KMS-11 (cell line): ENCODE results near the gene TTLL11.

Experiments used
- H2AFZ ChIP-seq: fragments of 200-600 bp; sonication (generic); 2 replicates; pipeline ENCODE4 v1.6.1; 2016; ENCODE audit warnings: antibody characterized with exemption, mixed run types, low read depth
- H3K27ac ChIP-seq: fragments of 200-600 bp; sonication (generic); 2 replicates; pipeline ENCODE4 v1.6.1; 2016; ENCODE audit warnings: mild to moderate bottlenecking, mixed run types
- H3K27me3 ChIP-seq: fragments of 200-600 bp; sonication (generic); 2 replicates; pipeline ENCODE4 v1.6.1; 2017; ENCODE audit warnings: mild to moderate bottlenecking, low read depth, mixed run types, moderate library complexity; ENCODE audit not compliant: insufficient read depth
- H3K36me3 ChIP-seq: fragments of 200-600 bp; sonication (generic); 2 replicates; pipeline ENCODE4 v1.6.1; 2017; ENCODE audit warnings: mild to moderate bottlenecking, mixed run types; ENCODE audit not compliant: insufficient read depth
- H3K4me1 ChIP-seq: fragments of 200-600 bp; sonication (generic); 2 replicates; pipeline ENCODE4 v1.6.1; 2016; ENCODE audit warnings: mild to moderate bottlenecking, low read depth, mixed run types; ENCODE audit not compliant: poor library complexity, severe bottlenecking
- H3K4me2 ChIP-seq: fragments of 200-600 bp; sonication (generic); 2 replicates; pipeline ENCODE4 v1.7.0; 2016; ENCODE audit warnings: mild to moderate bottlenecking, mixed run types
- H3K4me3 ChIP-seq: fragments of 200-600 bp; sonication (generic); IDR thresholded peaks from 2 replicates; pipeline ENCODE4 v1.6.1; 2017; ENCODE audit warnings: low read depth, low read length, mixed read lengths; ENCODE audit not compliant: insufficient read depth
- H3K79me2 ChIP-seq: fragments of 200-600 bp; sonication (generic); 2 replicates; pipeline ENCODE4 v1.6.1; 2016; ENCODE audit warnings: low read depth, mixed run types; ENCODE audit not compliant: insufficient read depth
- H3K9ac ChIP-seq: fragments of 200-600 bp; sonication (generic); 2 replicates; pipeline ENCODE4 v1.6.1; 2016; ENCODE audit warnings: mild to moderate bottlenecking, mixed run types
- H4K20me1 ChIP-seq: fragments of 200-600 bp; sonication (generic); 2 replicates; pipeline ENCODE4 v1.6.1; 2016; ENCODE audit warnings: mild to moderate bottlenecking, mixed run types; ENCODE audit not compliant: insufficient read depth
- CTCF ChIP-seq: fragments of 200-600 bp; sonication (generic); conservative IDR thresholded peaks from 2 replicates; pipeline ENCODE4 v1.6.1; 2017; ENCODE audit warnings: low read depth, mild to moderate bottlenecking, antibody characterized with exemption, low read length, moderate library complexity, mixed read lengths

Gene TTLL11

GRCh38 chr9:121809356-121810050 is 283.6 kb downstream of the TTLL11 start:
- TF ChIP-seq CTCF = no peak
- Histone ChIP-seq H3K4me1 (no peaks in the 10 kb centered on the region), H3K9ac (no peak overlapping the region), H3K4me2 (no peak overlapping the region), H4K20me1 (no peaks in the 10 kb centered on the region), H3K79me2 (no peaks in the 10 kb centered on the region), H3K4me3 (no peak overlapping the region), H2AFZ (no peak overlapping the region), H3K27ac (no peak overlapping the region), H3K36me3 (no peaks in the 10 kb centered on the region), H3K27me3 (no peaks in the 10 kb centered on the region)

- no peak overlapping the region for H3K4me2 ChIP-seq
- no peaks in the 10 kb centered on the region for H3K4me1 ChIP-seq
- no peak for TF ChIP-seq CTCF
- no peaks in the 10 kb centered on the region for H3K79me2 ChIP-seq
- H3K27me3 ChIP-seq = no peaks in the 10 kb centered on the region
- no peak overlapping the region for H3K9ac ChIP-seq
- no peaks in the 10 kb centered on the region for H4K20me1 ChIP-seq
- H3K36me3 ChIP-seq = no peaks in the 10 kb centered on the region
- H3K4me3 ChIP-seq = no peak overlapping the region
- H2AFZ ChIP-seq = no peak overlapping the region
- no peak overlapping the region for H3K27ac ChIP-seq
Observed at GRCh38 chr9:121808781-121809180, 284.3 kb downstream of the TTLL11 start.

- no peaks in the 10 kb centered on the region for H3K27me3 ChIP-seq
- TF ChIP-seq CTCF = no peak
- H3K9ac ChIP-seq = no peak overlapping the region
- H4K20me1 ChIP-seq = no peaks in the 10 kb centered on the region
- H2AFZ ChIP-seq = no peak overlapping the region
- no peak overlapping the region for H3K4me2 ChIP-seq
- no peaks in the 10 kb centered on the region for H3K36me3 ChIP-seq
- no peaks in the 10 kb centered on the region for H3K79me2 ChIP-seq
- H3K4me1 ChIP-seq = no peaks in the 10 kb centered on the region
- no peak overlapping the region for H3K4me3 ChIP-seq
- no peak overlapping the region for H3K27ac ChIP-seq
Observed at GRCh38 chr9:121807823-121808278, 285.3 kb downstream of the TTLL11 start.

- Histone ChIP-seq H3K9ac (no peak overlapping the region), H3K4me1 (no peaks in the 10 kb centered on the region), H3K4me2 (no peak overlapping the region), H3K27ac (no peak overlapping the region), H3K27me3 (no peaks in the 10 kb centered on the region), H3K36me3 (no peaks in the 10 kb centered on the region), H3K79me2 (no peaks in the 10 kb centered on the region), H2AFZ (no peak overlapping the region), H4K20me1 (no peaks in the 10 kb centered on the region), H3K4me3 (no peak overlapping the region)
- no peak for TF ChIP-seq CTCF
Observed at GRCh38 chr9:121807069-121807822, 285.9 kb downstream of the TTLL11 start.
